ENCODE results near the gene GART. TPM values are rescaled to one million over a fixed set of nuclear protein-coding genes. Genes with fewer than 3 reads are reported as not detected.
A peak's percentile ranks its signal among the peaks of the same experiment; 100 is the strongest.

GART gene
- total and polyA plus RNA-seq, 2 experiments from 2014 or later, result 54.6 to 61.8 TPM

DNA sequence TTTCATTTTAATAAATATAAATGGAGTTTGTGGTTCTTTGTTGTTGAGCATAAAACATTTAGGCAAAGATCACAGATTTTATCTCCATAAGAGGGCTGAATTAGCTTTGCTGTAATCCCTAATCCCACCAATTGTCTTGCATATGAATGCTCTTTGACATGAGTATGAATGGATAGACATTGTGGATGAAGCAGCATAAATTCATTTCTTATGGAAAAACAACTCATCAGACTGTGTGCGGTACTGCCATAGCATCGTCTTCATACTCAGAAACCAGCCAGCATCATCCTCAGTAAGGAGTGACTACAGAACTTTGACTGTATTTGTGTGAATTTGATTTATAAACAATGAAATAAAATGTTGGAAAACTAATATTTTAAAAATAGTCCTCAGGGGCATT, 20.5 kb upstream of the GART start:
- peaks cover 11% of the 10 kb centered on the region for H3K4me1 ChIP-seq (ENCODE audit: insufficient read depth)
- peaks cover 55% of the 10 kb centered on the region for H3F3A ChIP-seq (ENCODE audit: insufficient read depth)
- H3K9me3 ChIP-seq (ENCODE audit: low read depth), result no peaks in the 10 kb centered on the region
- H3K36me3 ChIP-seq (ENCODE audit: low read depth), result peaks cover 91% of the 10 kb centered on the region
- no peaks in the 10 kb centered on the region for H3K27me3 ChIP-seq (replicated peaks; ENCODE audit: insufficient read depth)
- no peak overlapping the region for H3K4me2 ChIP-seq (ENCODE audit: unreplicated experiment)
- H3K27ac ChIP-seq, result no peak overlapping the region
- H4K20me1 ChIP-seq (ENCODE audit: insufficient read depth), result no peaks in the 10 kb centered on the region; the same call in 1 of the 2 replicates
- H3K4me3 ChIP-seq, result no peak overlapping the region
- no peaks in the 10 kb centered on the region for H3K9me2 ChIP-seq (ENCODE audit: insufficient read depth)
- peaks cover 100% of the 10 kb centered on the region for H3K79me2 ChIP-seq (ENCODE audit: insufficient read depth)
- WGBS, 2 experiments (ENCODE audit: low coverage in 1 of 2, low lambda C conversion rate in 2 of 2, missing lambda C conversion rate in 2 of 2), result 96 to 100% methylated on average over 2 of the region's 2 CpGs
- TF ChIP-seq EZH2 (IDR thresholded peaks at IDR 0.05; ENCODE audit: insufficient read depth, poor library complexity, severe bottlenecking), result no peak
- no peak for TF ChIP-seq EZH2phosphoT487 (IDR thresholded peaks at IDR 0.05; ENCODE audit: insufficient read depth, low read depth)
- in situ Hi-C loops (cut with MboI), result no loop called here
- DNase-seq, result no peak
- H3K9ac ChIP-seq, result no peak overlapping the region
- no peak overlapping the region for H2AFZ ChIP-seq

DNA sequence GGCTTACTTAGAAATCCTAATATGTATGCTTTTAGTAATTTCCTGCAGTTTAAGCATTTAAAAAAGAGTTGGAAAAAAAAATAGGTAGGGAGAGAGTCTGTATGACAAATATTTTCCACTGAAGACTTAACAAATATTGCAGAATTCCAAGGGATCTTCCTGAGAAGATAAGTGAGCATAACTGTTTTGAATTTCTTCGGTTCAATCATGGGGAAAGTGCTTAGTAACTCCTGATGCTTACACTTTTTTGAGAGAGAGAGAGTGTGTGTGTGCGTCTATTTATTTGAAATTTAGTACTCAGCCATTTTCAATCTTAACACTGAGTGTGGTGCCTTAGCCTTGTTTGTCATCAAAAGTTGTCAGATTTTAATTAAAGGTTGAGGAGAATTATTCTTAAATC, 19.5 kb upstream of the GART start:
- Histone ChIP-seq H3K9ac (no peak overlapping the region), H3K4me2 (ENCODE audit: unreplicated experiment) (no peak overlapping the region), H3K4me1 (ENCODE audit: insufficient read depth) (peaks cover 7% of the 10 kb centered on the region), H3K9me2 (ENCODE audit: insufficient read depth) (no peaks in the 10 kb centered on the region), H4K20me1 (ENCODE audit: insufficient read depth) (no peaks in the 10 kb centered on the region; the same call in 1 of the 2 replicates), H3K36me3 (ENCODE audit: low read depth) (peaks cover 85% of the 10 kb centered on the region), H3K9me3 (ENCODE audit: low read depth) (no peaks in the 10 kb centered on the region), H3F3A (ENCODE audit: insufficient read depth) (peaks cover 50% of the 10 kb centered on the region), H3K27me3 (replicated peaks; ENCODE audit: insufficient read depth) (no peaks in the 10 kb centered on the region), H3K27ac (no peak overlapping the region), H3K79me2 (ENCODE audit: insufficient read depth) (peaks cover 100% of the 10 kb centered on the region), H3K4me3 (no peak overlapping the region), H2AFZ (no peak overlapping the region)
- TF ChIP-seq EZH2 (IDR thresholded peaks at IDR 0.05; ENCODE audit: insufficient read depth, poor library complexity, severe bottlenecking), result no peak
- no peak for TF ChIP-seq EZH2phosphoT487 (IDR thresholded peaks at IDR 0.05; ENCODE audit: insufficient read depth, low read depth)
- peak; percentile 35 for DNase-seq
- in situ Hi-C loops (cut with MboI), result no loop called here
- WGBS, 2 experiments (ENCODE audit: low coverage in 1 of 2, low lambda C conversion rate in 2 of 2, missing lambda C conversion rate in 2 of 2), result 82 to 93% methylated on average over 2 of the region's 2 CpGs

DNA sequence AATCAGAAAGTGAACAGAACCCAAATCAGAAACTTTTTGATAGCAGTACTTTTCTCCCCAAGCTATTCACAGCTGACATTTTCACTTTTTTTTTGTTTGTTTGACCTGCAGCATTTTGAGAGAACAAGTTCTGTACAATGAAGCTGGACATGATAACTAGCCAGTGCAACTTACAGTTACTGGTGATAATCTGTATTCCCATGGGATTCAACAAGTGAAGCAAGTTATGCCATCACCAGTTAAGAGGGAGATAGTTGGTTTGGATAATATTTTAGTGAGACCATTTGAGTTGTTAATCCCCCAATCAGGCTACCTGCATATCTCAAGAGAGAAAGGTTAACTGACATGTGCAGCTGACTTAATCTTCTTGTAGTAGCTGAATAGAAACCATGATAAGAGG, 19.0 kb upstream of the GART start:
- Histone ChIP-seq H3K9me3 (ENCODE audit: low read depth) (no peaks in the 10 kb centered on the region), H4K20me1 (ENCODE audit: insufficient read depth) (peaks cover 2% of the 10 kb centered on the region), H3K4me2 (ENCODE audit: unreplicated experiment) (no peak overlapping the region), H3K36me3 (ENCODE audit: low read depth) (peaks cover 86% of the 10 kb centered on the region), H3K4me3 (no peak overlapping the region), H2AFZ (no peak overlapping the region), H3K79me2 (ENCODE audit: insufficient read depth) (peaks cover 100% of the 10 kb centered on the region), H3K9me2 (ENCODE audit: insufficient read depth) (no peaks in the 10 kb centered on the region), H3K9ac (no peak overlapping the region), H3K27me3 (replicated peaks; ENCODE audit: insufficient read depth) (no peaks in the 10 kb centered on the region), H3F3A (ENCODE audit: insufficient read depth) (peaks cover 51% of the 10 kb centered on the region), H3K4me1 (ENCODE audit: insufficient read depth) (peaks cover 6% of the 10 kb centered on the region), H3K27ac (no peak overlapping the region)
- in situ Hi-C loops (cut with MboI), result no loop called here
- TF ChIP-seq EZH2 (IDR thresholded peaks at IDR 0.05; ENCODE audit: insufficient read depth, poor library complexity, severe bottlenecking) (no peak), EZH2phosphoT487 (IDR thresholded peaks at IDR 0.05; ENCODE audit: insufficient read depth, low read depth) (no peak)
- peak; percentile 12 for DNase-seq

GRCh38 chr21:33559813-33560212, 17.9 kb upstream of the GART start:
- no peaks in the 10 kb centered on the region for H3K9me3 ChIP-seq (ENCODE audit: low read depth)
- peaks cover 8% of the 10 kb centered on the region; the same call in 1 of the 2 replicates for H3K4me1 ChIP-seq (ENCODE audit: insufficient read depth)
- in situ Hi-C loops (cut with MboI), result no loop called here
- peaks cover 7% of the 10 kb centered on the region for H4K20me1 ChIP-seq (ENCODE audit: insufficient read depth)
- H3F3A ChIP-seq (ENCODE audit: insufficient read depth), result peaks cover 47% of the 10 kb centered on the region
- H3K9ac ChIP-seq, result no peak overlapping the region
- no peak overlapping the region for H2AFZ ChIP-seq
- peaks cover 83% of the 10 kb centered on the region for H3K36me3 ChIP-seq (ENCODE audit: low read depth)
- H3K4me2 ChIP-seq (ENCODE audit: unreplicated experiment), result no peak overlapping the region
- no peak overlapping the region for H3K4me3 ChIP-seq
- no peak for DNase-seq
- 89 to 91% methylated on average over 10 of the region's 10 CpGs for WGBS, 2 experiments (ENCODE audit: low coverage in 1 of 2, low lambda C conversion rate in 2 of 2, missing lambda C conversion rate in 2 of 2)
- peaks cover 100% of the 10 kb centered on the region for H3K79me2 ChIP-seq (ENCODE audit: insufficient read depth)
- no peaks in the 10 kb centered on the region for H3K9me2 ChIP-seq (ENCODE audit: insufficient read depth)
- TF ChIP-seq EZH2 (IDR thresholded peaks at IDR 0.05; ENCODE audit: insufficient read depth, poor library complexity, severe bottlenecking) (no peak), EZH2phosphoT487 (IDR thresholded peaks at IDR 0.05; ENCODE audit: insufficient read depth, low read depth) (no peak)
- no peaks in the 10 kb centered on the region for H3K27me3 ChIP-seq (replicated peaks; ENCODE audit: insufficient read depth)
- H3K27ac ChIP-seq, result no peak overlapping the region

Data from GM23248 (cell line).